Activated CD8-positive, alpha-beta memory T cell treated with anti-CD3 and anti-CD28 coated beads for 48 hours (primary cell): ENCODE results near the gene GTF3C6.
A peak's percentile ranks its signal among the peaks of the same experiment; 100 is the strongest.
"Not testable (repeated sequence)": the region's sequence is repeated elsewhere in the genome, so short reads cannot be mapped to it uniquely, and the experiment has no call there.

Source experiments
- DNase-seq, 3 experiments: peaks; one replicate each; pipeline ENCODE4 v3.0.0-alpha.2; 2020; ENCODE audit warnings: low read depth in 2 of 3, low spot score in 2 of 3

GTF3C6 gene, protein sequence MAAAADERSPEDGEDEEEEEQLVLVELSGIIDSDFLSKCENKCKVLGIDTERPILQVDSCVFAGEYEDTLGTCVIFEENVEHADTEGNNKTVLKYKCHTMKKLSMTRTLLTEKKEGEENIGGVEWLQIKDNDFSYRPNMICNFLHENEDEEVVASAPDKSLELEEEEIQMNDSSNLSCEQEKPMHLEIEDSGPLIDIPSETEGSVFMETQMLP

GRCh38 chr6:110958329-110959192 lies at the start of gene GTF3C6:
GTF3C6 (plus strand) TSS chr6:110958706; CDS start chr6:110958770, 64 bp downstream.
- DNase-seq = peak; percentile 81 to 84 (median 82)

- DNase-seq = no peak
Observed at GRCh38 chr6:110930781-110931180, 27.7 kb upstream of the GTF3C6 start.

GRCh38 chr6:110933912-110934311 lies 24.6 kb upstream of the GTF3C6 start:
- no peak for DNase-seq

- no peak for DNase-seq
Observed at GRCh38 chr6:110934381-110934898, 24.1 kb upstream of the GTF3C6 start.

DNA sequence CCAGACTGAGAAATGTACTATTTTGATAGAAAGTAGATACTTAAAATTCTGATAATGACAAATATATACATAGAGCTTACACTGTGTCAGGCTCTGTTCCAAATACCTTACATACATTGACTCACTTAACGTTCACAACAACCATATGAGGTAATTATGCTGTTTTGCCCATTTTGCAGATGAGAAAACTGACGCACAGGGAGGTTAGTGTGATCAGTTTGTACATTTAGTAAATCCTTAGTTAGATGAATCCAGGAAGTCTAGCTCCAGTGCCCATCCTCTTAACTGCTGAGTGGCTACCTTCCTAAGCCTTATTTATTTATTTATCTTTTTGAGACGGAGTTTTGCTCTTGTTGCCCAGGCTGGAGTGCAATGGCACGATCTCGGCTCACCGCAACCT lies 23.3 kb upstream of the GTF3C6 start:
- no peak for DNase-seq

- DNase-seq = no peak
Observed at GRCh38 chr6:110938171-110938570, 20.3 kb upstream of the GTF3C6 start.

DNA sequence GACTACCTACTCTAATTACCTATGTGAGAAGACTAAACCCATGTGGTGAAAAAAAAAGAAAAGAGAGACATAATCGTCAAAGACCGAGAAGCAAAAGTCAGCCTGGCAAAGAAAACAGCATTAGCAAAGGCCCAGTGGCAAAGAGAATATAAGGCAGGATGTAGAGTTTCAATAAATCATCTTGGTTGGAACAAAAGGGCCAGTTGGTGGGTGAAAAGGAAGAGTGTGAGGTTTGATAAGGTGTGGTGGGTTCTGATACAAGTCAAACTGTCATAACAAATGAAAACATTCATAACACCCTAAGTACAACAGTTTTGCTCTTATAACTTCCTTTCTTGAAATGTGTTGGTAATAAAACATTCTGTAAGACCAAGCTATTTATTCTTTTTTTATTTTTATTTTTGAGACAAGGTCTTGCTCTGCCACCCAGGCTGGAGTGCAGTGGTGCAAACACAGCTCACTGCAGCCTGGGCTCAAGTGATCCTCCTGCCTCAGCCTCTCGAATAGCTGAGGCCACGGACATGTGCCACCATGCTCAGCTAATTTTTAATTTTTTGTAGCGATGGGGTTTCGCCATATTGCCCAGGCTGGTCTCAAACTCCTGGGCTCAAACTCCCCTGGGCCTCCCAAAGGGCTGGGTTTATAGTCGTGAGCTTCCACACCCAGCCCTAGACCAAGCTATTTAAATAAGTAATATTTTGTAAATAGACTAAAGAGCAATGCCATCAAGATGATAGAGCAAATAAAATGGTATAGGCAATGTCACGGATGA lies 18.9 kb upstream of the GTF3C6 start:
- DNase-seq = no peak

DNA sequence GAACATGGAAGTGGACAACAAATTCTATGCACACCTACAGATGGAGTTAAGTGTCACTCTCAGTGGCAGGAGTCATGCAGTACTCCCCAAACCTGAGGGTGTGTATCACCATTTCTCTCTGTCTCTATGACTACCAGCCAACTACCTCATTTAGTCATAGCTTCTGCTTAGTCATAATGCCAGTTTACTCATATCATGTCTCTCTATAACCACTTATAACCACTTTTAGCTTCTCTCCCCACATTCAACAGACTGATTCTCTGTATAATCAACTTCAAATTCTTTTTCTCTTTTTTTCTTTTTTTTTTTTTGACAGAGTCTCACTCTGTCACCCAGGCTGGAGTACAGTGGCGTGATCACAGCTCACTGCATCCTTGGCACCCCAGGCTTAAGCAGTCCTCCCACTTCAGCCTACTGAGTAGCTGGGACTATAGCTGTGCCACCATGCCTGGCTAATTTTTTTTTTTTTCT lies 13.8 kb upstream of the GTF3C6 start:
- peak in 1 of 3 experiments; percentile 22 for DNase-seq

GRCh38 chr6:110946498-110946897 lies 12.0 kb upstream of the GTF3C6 start:
- no peak for DNase-seq

- DNase-seq = no peak
Observed at GRCh38 chr6:110949679-110950285, 8.7 kb upstream of the GTF3C6 start.

- no peak for DNase-seq
Observed at GRCh38 chr6:110950440-110950839, 8.1 kb upstream of the GTF3C6 start.

GRCh38 chr6:110951008-110951407 lies 7.5 kb upstream of the GTF3C6 start:
- no peak for DNase-seq

DNA sequence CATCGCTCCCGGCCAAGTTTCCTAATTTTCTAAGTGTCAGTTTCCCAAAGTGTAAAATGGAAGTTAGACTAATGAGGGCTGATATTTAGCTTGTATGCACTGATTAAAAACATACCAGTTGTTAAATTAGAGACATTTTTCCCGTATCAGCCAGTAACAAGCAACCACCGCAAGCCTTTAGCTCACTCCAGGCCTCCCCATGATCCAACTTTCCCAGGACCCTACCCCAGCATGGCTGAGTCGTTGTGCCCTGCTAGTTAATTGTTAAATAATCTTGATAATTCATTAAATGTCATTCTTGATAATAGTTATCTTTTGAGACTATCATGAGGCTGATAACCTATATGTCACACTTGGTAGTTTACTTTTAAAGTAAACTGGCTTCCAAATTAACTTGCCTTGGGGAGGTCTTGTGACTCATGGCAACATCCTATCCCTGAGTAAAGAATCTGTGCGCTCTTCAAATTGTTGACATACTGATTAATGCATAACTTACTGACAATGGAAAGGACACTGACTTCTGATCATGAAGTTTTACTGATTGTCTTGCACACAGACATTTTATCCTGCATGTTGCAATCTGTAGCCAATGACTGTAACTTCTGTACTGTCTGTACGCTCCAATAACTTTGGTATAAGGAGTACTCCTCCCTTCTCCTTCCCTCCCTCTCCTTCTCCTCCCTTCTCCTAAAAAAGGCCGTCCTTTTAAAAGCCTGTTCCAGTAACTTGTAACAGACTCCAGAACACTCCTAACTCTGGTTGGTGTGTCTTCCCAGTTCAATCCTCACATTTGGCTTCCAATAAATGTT lies 6.3 kb upstream of the GTF3C6 start:
- no peak for DNase-seq

- DNase-seq = no peak
Observed at GRCh38 chr6:110953633-110954303, 4.7 kb upstream of the GTF3C6 start.

DNA sequence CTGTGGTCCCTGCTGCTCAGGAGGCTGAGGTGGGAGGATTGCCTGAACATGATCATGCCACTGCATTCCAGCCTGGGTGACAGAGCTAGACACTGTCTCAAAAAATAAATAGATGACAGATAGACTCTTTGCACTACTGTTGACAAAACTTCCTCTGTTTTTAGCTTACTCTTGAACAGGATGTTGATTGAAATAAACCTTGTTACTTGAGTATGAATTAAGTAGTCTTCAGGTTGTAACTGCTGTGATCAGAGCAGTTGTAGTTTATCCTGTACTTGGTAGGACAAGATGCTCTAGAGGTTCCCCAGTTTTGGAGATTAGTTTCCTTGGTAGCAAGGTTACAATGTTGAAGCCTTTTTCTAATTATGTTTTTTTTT lies 1.5 kb downstream of the GTF3C6 start:
- no peak for DNase-seq

GRCh38 chr6:110962636-110963035 lies 4.1 kb downstream of the GTF3C6 start:
- DNase-seq = not testable (repeated sequence)

DNA sequence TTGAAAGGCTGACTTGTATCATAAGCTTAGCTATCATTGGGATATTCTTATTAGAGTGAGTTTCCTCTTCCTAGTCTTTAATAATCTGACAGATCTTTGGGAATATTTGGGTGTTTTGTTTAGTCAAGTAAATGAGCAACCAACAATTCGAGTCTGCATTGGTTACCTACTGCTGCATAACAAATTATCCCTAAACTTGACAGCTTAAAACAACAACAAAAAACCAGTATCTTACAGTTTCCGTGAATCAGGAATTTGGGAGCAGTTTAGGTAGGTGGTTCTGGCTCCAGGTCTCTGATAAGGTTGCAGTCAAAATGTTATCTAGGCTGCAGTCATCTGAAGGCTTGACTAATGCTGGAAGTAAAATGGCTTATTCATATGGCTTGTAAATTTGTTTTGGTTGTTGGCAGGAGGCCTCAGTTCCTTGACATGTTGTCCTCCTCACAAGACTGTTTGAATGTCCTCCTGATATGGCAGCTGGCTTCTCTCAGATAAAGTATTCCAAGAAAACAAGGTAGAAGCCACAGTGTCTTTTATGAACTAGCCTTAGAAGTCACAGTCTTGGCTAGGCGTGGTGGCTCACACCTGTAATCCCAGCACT lies 7.2 kb downstream of the GTF3C6 start:
- no peak for DNase-seq

DNA sequence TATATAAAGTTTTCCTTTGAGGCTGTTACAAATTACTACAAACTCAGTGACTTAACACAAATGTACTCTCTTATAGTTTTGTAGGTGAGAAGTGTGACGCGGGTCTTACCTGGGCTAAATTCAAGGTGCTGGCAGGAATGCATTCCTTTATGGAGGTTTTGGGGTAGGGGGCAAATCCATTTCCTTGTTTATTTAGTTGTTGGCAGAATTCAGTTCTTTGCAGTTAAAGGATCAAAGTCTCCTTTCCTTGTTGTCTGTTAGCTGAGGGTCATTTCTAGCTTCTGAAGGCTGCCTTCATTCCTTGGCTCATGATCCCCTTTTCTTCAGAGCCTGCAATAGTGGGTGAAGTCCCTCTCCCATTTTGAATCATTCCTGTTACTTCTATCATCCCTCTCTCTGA lies 10.2 kb downstream of the GTF3C6 start:
- not testable (repeated sequence) for DNase-seq

DNA sequence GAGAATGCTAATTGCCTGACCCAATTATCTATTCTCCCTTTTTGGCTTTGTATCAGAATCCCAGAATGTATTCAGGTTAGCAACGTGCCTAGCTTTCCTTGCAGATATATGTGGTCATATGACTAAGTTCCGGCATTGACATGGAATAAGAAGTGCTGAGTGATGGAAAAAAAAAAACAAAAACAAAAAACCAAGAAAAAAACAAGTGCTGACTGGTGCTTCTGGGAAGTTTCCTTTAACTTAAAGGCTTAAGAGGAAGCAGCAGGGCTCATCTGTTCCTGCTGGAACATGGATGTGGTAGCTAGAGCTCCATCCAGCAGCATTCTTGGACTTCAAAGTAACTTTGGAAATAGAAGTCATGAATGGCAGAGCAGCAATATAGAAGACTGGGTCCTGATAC lies 13.0 kb downstream of the GTF3C6 start:
- no peak for DNase-seq
